Stomach (tissue), 9 donors: ENCODE data around the gene TSPAN32. TPM values are rescaled to one million over a fixed set of nuclear protein-coding genes. Genes with fewer than 3 reads are reported as not detected.

Experiments
- DNase-seq, 2 donors: peaks; one replicate each; pipeline versions ENCODE4 v3.0.0 to v3.0.0-alpha.2; 2013 to 2019
- H3K27ac ChIP-seq, 5 donors: fragments of 200-600 bp in 4 of 5; sonication (generic) in 4 of 5; one replicate each; pipeline ENCODE4 v1.5.1; 2013 to 2019; ENCODE audit warnings: mild to moderate bottlenecking in 1 of 5, moderate library complexity in 1 of 5
- H3K27me3 ChIP-seq, 3 donors: fragments of 200-600 bp; sonication (generic); one replicate each; pipeline ENCODE4 v1.5.1; 2017 to 2019; ENCODE audit warnings: mixed run types in 1 of 3
- H3K36me3 ChIP-seq, 4 donors: fragments of 200-600 bp; sonication (generic); 1 replicate in 3 of 4; 2 replicates in 1 of 4; pipeline ENCODE4 v1.5.1; 2016 to 2019
- H3K4me1 ChIP-seq, 4 donors: fragments of 200-600 bp; sonication (generic); one replicate each; pipeline ENCODE4 v1.5.1; 2016 to 2019
- H3K4me3 ChIP-seq, 4 donors: fragments of 200-600 bp; sonication (generic) in 3 of 4; one replicate each; pipeline ENCODE4 v1.5.1; 2016 to 2019; ENCODE audit warnings: mild to moderate bottlenecking in 1 of 4
- H3K9me3 ChIP-seq, 4 donors: fragments of 200-600 bp; sonication (generic); one replicate each; pipeline ENCODE4 v1.5.1; 2016 to 2019
- CTCF ChIP-seq, 7 experiments: fragments of 450-650 bp in 4 of 7; fragments of 200-600 bp in 3 of 7; sonication (generic) in 3 of 7; IDR thresholded peaks; one replicate each; pipeline ENCODE4 v1.5.1; 2016 to 2019; ENCODE audit warnings: antibody characterized with exemption in 7 of 7, control low read depth in 2 of 7, mild to moderate bottlenecking in 1 of 7
- EP300 ChIP-seq: sonication (generic); formaldehyde crosslinking; IDR thresholded peaks from one replicate; pipeline ENCODE4 v1.6.1; 2017; ENCODE audit warnings: antibody characterized with exemption
- POLR2A ChIP-seq, 4 donors: fragments of 450-650 bp; IDR thresholded peaks; one replicate each; pipeline ENCODE4 v1.6.1; 2016; ENCODE audit warnings: antibody characterized with exemption in 4 of 4, control low read depth in 2 of 4, mild to moderate bottlenecking in 1 of 4, moderate library complexity in 1 of 4
- POLR2AphosphoS5 ChIP-seq, 3 donors: sonication (generic); formaldehyde crosslinking; IDR thresholded peaks; one replicate each; pipeline ENCODE4 v1.6.1; 2016; ENCODE audit warnings: antibody characterized with exemption in 3 of 3
- WGBS, 5 donors: extraction: QIAGEN DNeasy Blood & Tissue Kit in 3 of 5; methylation state at CpG; one replicate each; pipeline versions ENCODE4 v1.1.5 to v1.1.7; 2013 to 2018; 5-methylcytosine and 5-hydroxymethylcytosine counted together
- intact Hi-C: fragments of 100-400 bp; cut with DNase I; formaldehyde crosslinking; loops from one replicate; pipeline ENCODE4 v1.15.1; 2023; ENCODE audit warnings: low total_unique reads
- polyA plus RNA-seq, 3 donors: library from polyadenylated mRNA; stranded (reverse); fragments of 200-250 nt; gene quantifications; one replicate each; pipeline ENCODE4 v1.2.3, GENCODE V29; 2013
- total RNA-seq, 5 donors: library from RNA; depleted of rRNA; stranded (reverse); fragments of >200 nt; gene quantifications; one replicate each; pipeline versions ENCODE4 v1.1.0 to v1.2.3, GENCODE V29; 2014 to 2016
- donor health status: healthy with polysubstance abuse.
- donor health status: Bipolar disorder and iron deficiency.
- donor health status: healthy.

The TSPAN32 gene
- total and polyA plus RNA-seq, 8 donors: 1.1 to 9.0 (median 2.3) TPM; not detected in 4

- TF ChIP-seq CTCF (IDR thresholded peaks at IDR 0.05): no peak
- no peak for TF ChIP-seq POLR2AphosphoS5 (IDR thresholded peaks at IDR 0.05)
- no peak for TF ChIP-seq EP300
- H3K36me3 ChIP-seq: no peaks in the 10 kb centered on the region
- H3K9me3 ChIP-seq: no peaks in the 10 kb centered on the region
- H3K27ac ChIP-seq: peak overlapping the region; percentile 59 to 89 (median 81)
- DNase-seq: no peak
- WGBS, 5 donors: 17 to 43% (median 29%) methylated on average over 5 to 16 of the region's 16 CpGs
- intact Hi-C loops: loop anchor here (10.0 kb wide), 1 partner anchor 582 kb away; the partner anchor contains the start of gene CDKN1C
- no peaks in the 10 kb centered on the region for H3K27me3 ChIP-seq
- peaks cover 53 to 78% (median 58%) of the 10 kb centered on the region in 4 donors for H3K4me1 ChIP-seq
- H3K4me3 ChIP-seq: peak overlapping the region; percentile 24 to 31 (median 28)
Observed at GRCh38 chr11:2302306-2302895, 588 bp downstream of the TSPAN32 start.

GRCh38 chr11:2302896-2303626 is 1.2 kb downstream of the TSPAN32 start:
- H3K9me3 ChIP-seq: no peaks in the 10 kb centered on the region
- peak; percentile 44 to 89 for DNase-seq
- WGBS, 5 donors: 14 to 48% (median 23%) methylated on average over 14 to 18 of the region's 18 CpGs
- TF ChIP-seq POLR2AphosphoS5 (IDR thresholded peaks at IDR 0.05) (peak in 1 of 3 donors; percentile 10), EP300 (no peak)
- peak overlapping the region; percentile 24 to 31 (median 28) for H3K4me3 ChIP-seq
- peaks cover 54 to 85% (median 62%) of the 10 kb centered on the region in 4 donors for H3K4me1 ChIP-seq
- peak overlapping the region; percentile 59 to 89 (median 81) for H3K27ac ChIP-seq
- H3K27me3 ChIP-seq: no peaks in the 10 kb centered on the region
- intact Hi-C loops: loop anchor here (10.0 kb wide), 1 partner anchor 582 kb away; the partner anchor contains the start of gene CDKN1C
- no peaks in the 10 kb centered on the region for H3K36me3 ChIP-seq

GRCh38 chr11:2303627-2304505 is 2.1 kb downstream of the TSPAN32 start:
- Histone ChIP-seq H3K36me3 (no peaks in the 10 kb centered on the region), H3K27me3 (no peaks in the 10 kb centered on the region), H3K27ac (peak overlapping the region; percentile 59 to 89 (median 81)), H3K4me3 (peak overlapping the region in 1 of 4 donors; percentile 31), H3K4me1 (peaks cover 54 to 85% (median 63%) of the 10 kb centered on the region in 4 donors), H3K9me3 (no peaks in the 10 kb centered on the region)
- 27 to 61% (median 40%) methylated on average over 10 to 15 of the region's 15 CpGs for WGBS, 5 donors
- intact Hi-C loops: loop anchor here (10.0 kb wide), 1 partner anchor 581 kb away; the partner anchor contains the start of gene CDKN1C
- peak; percentile 62 to 79 for DNase-seq
- TF ChIP-seq POLR2A (IDR thresholded peaks at IDR 0.05): no peak
- no peak for TF ChIP-seq CTCF (IDR thresholded peaks at IDR 0.05)
- no peak for TF ChIP-seq EP300
- TF ChIP-seq POLR2AphosphoS5 (IDR thresholded peaks at IDR 0.05): no peak

- Histone ChIP-seq H3K27me3 (no peaks in the 10 kb centered on the region), H3K27ac (peak overlapping the region; percentile 37 to 89 (median 81)), H3K4me1 (peaks cover 54 to 83% (median 60%) of the 10 kb centered on the region in 4 donors), H3K36me3 (no peaks in the 10 kb centered on the region), H3K9me3 (no peaks in the 10 kb centered on the region), H3K4me3 (peak overlapping the region in 1 of 4 donors; percentile 5)
- intact Hi-C loops: loop anchor here (10.0 kb wide), 1 partner anchor 580 kb away; the partner anchor contains the start of gene CDKN1C
- TF ChIP-seq POLR2A (IDR thresholded peaks at IDR 0.05) (no peak), CTCF (IDR thresholded peaks at IDR 0.05) (no peak), POLR2AphosphoS5 (IDR thresholded peaks at IDR 0.05) (no peak), EP300 (no peak)
- WGBS, 5 donors: 49 to 63% (median 57%) methylated on average over 14 of the region's 14 CpGs
- peak; percentile 24 to 50 for DNase-seq
Observed at GRCh38 chr11:2304506-2305139, 2.8 kb downstream of the TSPAN32 start.
